HEK293 (cell line): ENCODE measurements around the gene ZSCAN5B.
"Not testable (repeated sequence)": the region's sequence is repeated elsewhere in the genome, so short reads cannot be mapped to it uniquely, and the experiment has no call there.

Source experiments
- CTCF ChIA-PET: fragments of 350-600 bp; formaldehyde crosslinking; extraction: SDS; loops from one replicate; lab custom pipeline; 2021; ENCODE audit warnings: antibody characterized with exemption; lab: Yijun Ruan, JAX
- POLR2A ChIA-PET: fragments of 300-600 bp; formaldehyde crosslinking; extraction: SDS; loops from one replicate; lab custom pipeline; 2020; ENCODE audit warnings: antibody characterized with exemption, inconsistent platforms; lab: Yijun Ruan, JAX
- H3K27ac ChIP-seq: fragments of 200-500 bp; sonication (Bioruptor generic); 2 replicates; pipeline ENCODE4 v1.5.1; 2014; ENCODE audit warnings: low read depth, low read length, control low read depth, inconsistent platforms; ENCODE audit errors: extremely low read depth
- H3K36me3 ChIP-seq, 2 experiments: fragments of 200-500 bp in 1 of 2; sonication (Bioruptor generic) in 1 of 2; 1 replicate in 1 of 2; 2 replicates in 1 of 2; pipeline ENCODE4 v1.5.1; 2014 to 2017; ENCODE audit warnings: inconsistent platforms in 2 of 2, low read length in 2 of 2; ENCODE audit not compliant: control insufficient read depth in 2 of 2, insufficient read depth in 1 of 2
- H3K4me1 ChIP-seq: fragments of 200-500 bp; sonication (Bioruptor generic); 2 replicates; pipeline ENCODE4 v1.5.1; 2014; ENCODE audit warnings: mild to moderate bottlenecking, low read length, inconsistent platforms; ENCODE audit not compliant: control insufficient read depth, insufficient read depth
- H3K4me3 ChIP-seq: 2 replicates; pipeline ENCODE4 v1.5.1; 2011; ENCODE audit warnings: low read depth, mild to moderate bottlenecking, control low read depth, low read length, moderate library complexity
- H3K9me3 ChIP-seq: fragments of 200-500 bp; sonication (Bioruptor generic); 2 replicates; pipeline ENCODE4 v1.5.1; 2014; ENCODE audit warnings: low read depth, low read length, inconsistent platforms; ENCODE audit not compliant: control insufficient read depth, insufficient read depth
- EGR2 ChIP-seq: fragments of 450-650 bp; formaldehyde crosslinking; IDR thresholded peaks from 2 replicates; pipeline ENCODE4 v1.5.1; 2016; ENCODE audit warnings: low read depth, missing biosample characterization, missing genetic modification characterization
- PRDM10 ChIP-seq: fragments of 450-650 bp; formaldehyde crosslinking; IDR thresholded peaks from 2 replicates; pipeline ENCODE4 v1.5.1; 2016; ENCODE audit warnings: missing biosample characterization, missing genetic modification characterization
- ZBTB44 ChIP-seq: fragments of 450-650 bp; IDR thresholded peaks from 2 replicates; pipeline ENCODE4 v1.5.1; 2018; ENCODE audit warnings: missing biosample characterization, mild to moderate bottlenecking, missing genetic modification characterization
- ZBTB49 ChIP-seq: fragments of 450-650 bp; formaldehyde crosslinking; IDR thresholded peaks from 2 replicates; pipeline ENCODE4 v1.5.1; 2016; ENCODE audit warnings: missing biosample characterization, missing genetic modification characterization, low read depth
- ZBTB6 ChIP-seq: fragments of 450-650 bp; formaldehyde crosslinking; IDR thresholded peaks from 2 replicates; pipeline ENCODE4 v1.5.1; 2017; ENCODE audit warnings: missing biosample characterization, missing genetic modification characterization
- ZFP37 ChIP-seq: fragments of 450-650 bp; formaldehyde crosslinking; IDR thresholded peaks from 2 replicates; pipeline ENCODE4 v1.5.1; 2016; ENCODE audit warnings: missing biosample characterization, missing genetic modification characterization
- ZNF140 ChIP-seq: fragments of 450-650 bp; formaldehyde crosslinking; IDR thresholded peaks from 2 replicates; pipeline ENCODE4 v1.5.1; 2016; ENCODE audit warnings: missing biosample characterization, missing genetic modification characterization
- ZNF19 ChIP-seq: fragments of 450-650 bp; formaldehyde crosslinking; IDR thresholded peaks from 2 replicates; pipeline ENCODE4; 2016; ENCODE audit warnings: missing biosample characterization, missing genetic modification characterization, low read depth
- ZNF211 ChIP-seq: fragments of 450-650 bp; formaldehyde crosslinking; IDR thresholded peaks from 2 replicates; pipeline ENCODE4 v1.5.1; 2016; ENCODE audit warnings: low read depth, missing biosample characterization, missing genetic modification characterization
- ZNF335 ChIP-seq: fragments of 450-650 bp; formaldehyde crosslinking; conservative IDR thresholded peaks from 2 replicates; pipeline ENCODE4 v1.5.1; 2016; ENCODE audit warnings: missing biosample characterization, missing genetic modification characterization
- ZNF37A ChIP-seq: fragments of 450-650 bp; IDR thresholded peaks from 2 replicates; pipeline ENCODE4 v1.5.1; 2018; ENCODE audit warnings: missing biosample characterization, missing genetic modification characterization
- ZNF513 ChIP-seq: fragments of 450-650 bp; IDR thresholded peaks from 2 replicates; pipeline ENCODE4 v1.5.1; 2018; ENCODE audit warnings: missing biosample characterization, missing genetic modification characterization
- ZNF555 ChIP-seq: fragments of 450-650 bp; formaldehyde crosslinking; conservative IDR thresholded peaks from 2 replicates; pipeline ENCODE4 v1.5.1; 2017; ENCODE audit warnings: missing biosample characterization, mild to moderate bottlenecking, missing genetic modification characterization, inconsistent platforms
- ZNF596 ChIP-seq: fragments of 450-650 bp; IDR thresholded peaks from 2 replicates; pipeline ENCODE4 v1.5.0; 2018; ENCODE audit warnings: missing biosample characterization, mild to moderate bottlenecking, missing genetic modification characterization, moderate library complexity
- ZNF610 ChIP-seq: fragments of 450-650 bp; formaldehyde crosslinking; IDR thresholded peaks from 2 replicates; pipeline ENCODE4 v1.5.1; 2016; ENCODE audit warnings: missing biosample characterization, missing genetic modification characterization, borderline replicate concordance
- ZNF660 ChIP-seq: fragments of 450-650 bp; IDR thresholded peaks from 2 replicates; pipeline ENCODE4 v1.5.1; 2018; ENCODE audit warnings: missing biosample characterization, mild to moderate bottlenecking, missing genetic modification characterization

Gene ZSCAN5B

GRCh38 chr19:56197646-56198045, at the start of gene ZSCAN5B:
Gene ZSCAN5B (minus strand): TSS chr19:56197783. CDS start chr19:56193052, 4,731 bp downstream.
- H3K4me1 ChIP-seq, H3K36me3 ChIP-seq, H3K9me3 ChIP-seq, H3K27ac ChIP-seq, H3K4me3 ChIP-seq, CTCF ChIA-PET, POLR2A ChIA-PET: not testable (repeated sequence)

GRCh38 chr19:56245764-56246163, 48.2 kb upstream of the ZSCAN5B start:
- POLR2A ChIA-PET, H3K36me3 ChIP-seq, H3K4me3 ChIP-seq, H3K27ac ChIP-seq, H3K4me1 ChIP-seq, H3K9me3 ChIP-seq: not testable (repeated sequence)
- CTCF ChIA-PET = interaction anchor here (0.6 to 1.1 kb wide), 5 partner anchors 20 to 881 kb away, joined by 3 to 7 read pairs (median 3); no protein-coding TSS in a partner anchor

- no peak overlapping the region for H3K27ac ChIP-seq
- no peak for TF ChIP-seq ZNF660 (tag by site-specific recombination)
- no peak for TF ChIP-seq ZNF19 (tag by site-specific recombination)
- TF ChIP-seq PRDM10 (tag by site-specific recombination) = no peak
- TF ChIP-seq ZNF513 (tag by site-specific recombination) = no peak
- no peaks in the 10 kb centered on the region for H3K36me3 ChIP-seq
- H3K9me3 ChIP-seq = no peaks in the 10 kb centered on the region
- no peaks in the 10 kb centered on the region for H3K4me1 ChIP-seq
- ChIA-PET CTCF (interaction anchor here (0.7 to 1.0 kb wide), 3 partner anchors 69 to 178 kb away, joined by 3 read pairs; no protein-coding TSS in a partner anchor), POLR2A (no interaction called here)
- no peak overlapping the region for H3K4me3 ChIP-seq
Observed at GRCh38 chr19:56245121-56245740, 47.6 kb upstream of the ZSCAN5B start.

GRCh38 chr19:56223481-56223880, 25.9 kb upstream of the ZSCAN5B start:
- Histone ChIP-seq H3K36me3 (peaks cover 0 to 6% of the 10 kb centered on the region in 2 experiments; a peak in 1 of 3 replicates), H3K27ac (no peak overlapping the region), H3K4me1 (no peaks in the 10 kb centered on the region), H3K9me3 (no peaks in the 10 kb centered on the region), H3K4me3 (no peak overlapping the region)
- ChIA-PET CTCF (interaction anchor here (0.7 kb wide), 1 partner anchor 128 kb away, joined by 3 read pairs; no protein-coding TSS in a partner anchor), POLR2A (no interaction called here)
- TF ChIP-seq ZNF335 (tag by site-specific recombination) = no peak
- no peak for TF ChIP-seq ZNF596 (tag by site-specific recombination)
- no peak for TF ChIP-seq ZNF140
- no peak for TF ChIP-seq EGR2 (tag by site-specific recombination)
- no peak for TF ChIP-seq ZNF211 (tag by site-specific recombination)
- no peak for TF ChIP-seq ZBTB49 (tag by site-specific recombination)
- no peak for TF ChIP-seq ZNF37A
- TF ChIP-seq ZBTB44 (tag by site-specific recombination) = no peak
- TF ChIP-seq ZNF555 (tag by site-specific recombination) = no peak
- no peak for TF ChIP-seq ZFP37 (tag by site-specific recombination)
- TF ChIP-seq ZNF610 = no peak
- no peak for TF ChIP-seq ZBTB6 (tag by site-specific recombination)
